A549 treated with GW870086 at 1 μM for 4 hours (cell line): ENCODE data around the gene CYP27A1. TPM values are rescaled to one million over a fixed set of nuclear protein-coding genes. Genes with fewer than 3 reads are reported as not detected.

Experiments
- total RNA-seq: library from RNA; stranded (reverse); fragments of 200-300 nt; extraction: Qiagen RNA extraction; gene quantifications from 5 replicates; pipeline ENCODE4 v1.2.3, GENCODE V29; 2022; ENCODE audit warnings: low read depth

CYP27A1 gene
- total RNA-seq, result 0.11 to 0.32 TPM (median 0.15 TPM) in 5 replicates

GRCh38 chr2:218781691-218782527 is at the start of gene CYP27A1:
TSS of gene CYP27A1 (plus strand) at chr2:218782147. CDS start at chr2:218782183, 36 bp downstream.

GRCh38 chr2:218831378-218831990 is 49.5 kb downstream of the CYP27A1 start, which contains the start of gene PRKAG3:
TSS of gene PRKAG3 (minus strand) at chr2:218831803.

GRCh38 chr2:218859556-218859987 is 77.6 kb downstream of the CYP27A1 start, which contains the start of gene WNT6:
TSS of gene WNT6 (plus strand) at chr2:218859805. CDS start at chr2:218860038, 233 bp downstream.

Other genes with a start within 250 kb of the CYP27A1 start
- gene USP37, start 213.8 kb upstream of the CYP27A1 start, total RNA-seq, result 3.6 to 5.9 TPM (median 5.2 TPM) in 5 replicates
- gene CNOT9, start 213.3 kb upstream of the CYP27A1 start, total RNA-seq, result 38.7 to 43.9 TPM (median 39.6 TPM) in 5 replicates
- 0.29 to 0.68 TPM (median 0.44 TPM) in 5 replicates for gene PLCD4, start 174.2 kb upstream of the CYP27A1 start, total RNA-seq
- gene ZNF142, start 122.5 kb upstream of the CYP27A1 start, total RNA-seq, result 12.4 to 18.9 TPM (median 17.5 TPM) in 5 replicates
- 38.3 to 52.9 TPM (median 45.0 TPM) in 5 replicates for gene BCS1L, start 122.5 kb upstream of the CYP27A1 start, total RNA-seq
- gene RNF25, start 110.1 kb upstream of the CYP27A1 start, total RNA-seq, result 46.9 to 55.8 TPM (median 48.2 TPM) in 5 replicates
- gene STK36, start 110.1 kb upstream of the CYP27A1 start, total RNA-seq, result 8.6 to 11.9 TPM (median 10.5 TPM) in 5 replicates
- gene TTLL4, start 71.3 kb upstream of the CYP27A1 start, total RNA-seq, result 22.1 to 27.1 TPM (median 25.3 TPM) in 5 replicates
- gene PRKAG3, start 49.7 kb downstream of the CYP27A1 start, total RNA-seq, result not detected in 5 replicates
- 0.14 to 0.36 TPM (median 0.26 TPM) in 5 replicates for gene WNT6, start 77.7 kb downstream of the CYP27A1 start, total RNA-seq
- gene WNT10A, start 98.7 kb downstream of the CYP27A1 start, total RNA-seq, result 0.07 to 0.23 TPM in 2 of 5 replicates, not detected in the others
- gene CDK5R2, start 177.5 kb downstream of the CYP27A1 start, total RNA-seq, result 3.2 to 6.1 TPM (median 5.3 TPM) in 5 replicates
- not detected in 5 replicates for gene FEV, start 203.0 kb downstream of the CYP27A1 start, total RNA-seq
- gene CRYBA2, start 211.3 kb downstream of the CYP27A1 start, total RNA-seq, result not detected in 5 replicates